K562 (cell line): Measurements from ENCODE around the gene AMZ1. TPM values are rescaled to one million over a fixed set of nuclear protein-coding genes. Genes with fewer than 3 reads are reported as not detected.
A peak's percentile ranks its signal among the peaks of the same experiment; 100 is the strongest.

Source experiments
- DDX20 ChIP-seq: fragments of 450-650 bp; IDR thresholded peaks from 2 replicates; pipeline ENCODE4 v1.6.1; 2016; ENCODE audit warnings: missing genetic modification characterization, low read depth, mild to moderate bottlenecking, missing compliant biosample characterization, moderate library complexity
- ELF1 ChIP-seq: fragments of 200-800 bp; sonication (Bioruptor generic); IDR thresholded peaks from 2 replicates; pipeline ENCODE4 v1.6.1; 2016; ENCODE audit warnings: missing genetic modification characterization, missing compliant biosample characterization
- HDAC1 ChIP-seq, 2 experiments: fragments of 450-650 bp; IDR thresholded peaks; 2 replicates each; pipeline ENCODE4 v1.6.1; 2016 to 2017; ENCODE audit warnings: inconsistent platforms in 1 of 2, mild to moderate bottlenecking in 1 of 2, moderate library complexity in 1 of 2
- HLTF ChIP-seq: fragments of 450-650 bp; IDR thresholded peaks from 2 replicates; pipeline ENCODE4 v1.6.1; 2016
- KDM5B ChIP-seq: fragments of 200-600 bp; sonication (generic); IDR thresholded peaks from 2 replicates; pipeline ENCODE4 v1.6.1; 2012; ENCODE audit warnings: low read depth, mild to moderate bottlenecking, moderate library complexity, low read length, control low read depth, inconsistent platforms; ENCODE audit not compliant: insufficient replicate concordance
- L3MBTL2 ChIP-seq: fragments of 450-650 bp; IDR thresholded peaks from 2 replicates; pipeline ENCODE4 v1.6.1; 2016; ENCODE audit warnings: mild to moderate bottlenecking, moderate library complexity
- NELFE ChIP-seq: IDR thresholded peaks from 2 replicates; pipeline ENCODE4 v1.6.1; 2011; ENCODE audit warnings: mild to moderate bottlenecking; ENCODE audit not compliant: insufficient read depth, insufficient read length
- POLR2B ChIP-seq: fragments of 450-650 bp; IDR thresholded peaks from 2 replicates; pipeline ENCODE4 v1.6.1; 2018; ENCODE audit warnings: low read depth; ENCODE audit not compliant: partially characterized antibody
- RAD21 ChIP-seq, 2 experiments: fragments of 250-450 bp in 1 of 2; fragments of 450-650 bp in 1 of 2; sonication (Bioruptor Pico) in 1 of 2; formaldehyde crosslinking in 1 of 2; IDR thresholded peaks in 1 of 2; conservative IDR thresholded peaks in 1 of 2; 2 replicates each; pipeline versions ENCODE4 v1.4.0 to v1.8.0; 2020 to 2022; ENCODE audit warnings: mild to moderate bottlenecking in 2 of 2, moderate library complexity in 1 of 2
- RB1 ChIP-seq: fragments of 450-650 bp; IDR thresholded peaks from 2 replicates; pipeline ENCODE4 v1.6.1; 2017; ENCODE audit warnings: low read depth, mild to moderate bottlenecking
- RBM39 ChIP-seq: fragments of 200-400 bp; formaldehyde crosslinking; optimal IDR thresholded peaks from 2 replicates; pipeline ENCODE3; 2018; ENCODE audit warnings: low read depth, low read length
- SREBF2 ChIP-seq: sonication (generic); formaldehyde crosslinking; IDR thresholded peaks from 2 replicates; pipeline ENCODE4 v1.4.0; 2020; ENCODE audit warnings: mild to moderate bottlenecking, missing genetic modification reagents
- TFAM ChIP-seq: fragments of 250-450 bp; sonication (Bioruptor Pico); conservative IDR thresholded peaks from 2 replicates; pipeline ENCODE4 v1.5.0; 2021; ENCODE audit warnings: mild to moderate bottlenecking, moderate library complexity
- ZNF133 ChIP-seq: fragments of 250-450 bp; sonication (Bioruptor Pico); IDR thresholded peaks from 2 replicates; pipeline ENCODE4 v1.4.0; 2020; ENCODE audit warnings: mild to moderate bottlenecking
- ZNF165 ChIP-seq: fragments of 250-450 bp; sonication (Bioruptor Pico); IDR thresholded peaks from 2 replicates; pipeline ENCODE4 v1.4.0; 2020; ENCODE audit warnings: borderline replicate concordance
- ZNF445 ChIP-seq: fragments of 250-450 bp; sonication (Bioruptor Pico); IDR thresholded peaks from 2 replicates; pipeline ENCODE4 v1.4.0; 2020; ENCODE audit warnings: low read depth, mild to moderate bottlenecking, moderate library complexity
- ZNF766 ChIP-seq: fragments of 200-800 bp; sonication (Bioruptor generic); conservative IDR thresholded peaks from 2 replicates; pipeline ENCODE4 v1.6.1; 2016; ENCODE audit warnings: missing genetic modification characterization, missing compliant biosample characterization
- polyA plus RNA-seq, 8 experiments: library from polyadenylated mRNA; depleted of rRNA in 4 of 8; stranded (reverse) in 5 of 8; unstranded in 3 of 8; fragments of >200 nt; fragmentation: Nextera tagmentation in 2 of 8; fragmentation: Illumina TruSeq in 1 of 8; extraction: Ambion mirVana in 2 of 8; extraction: Trizol in 1 of 8; gene quantifications; 2 replicates each; pipeline versions ENCODE4 v1.2.1 to v1.2.3, GENCODE V29; 2011 to 2014; ENCODE audit warnings: inconsistent platforms in 1 of 8, missing spikeins in 1 of 8
- total RNA-seq, 7 experiments: library from RNA; depleted of rRNA in 6 of 7; stranded (reverse); fragments of >200 nt in 6 of 7; fragmentation: Illumina TruSeq in 2 of 7; extraction: Trizol in 2 of 7; gene quantifications; 2 replicates each; pipeline versions ENCODE4 v1.2.1 to v1.2.3, GENCODE V29; 2011 to 2021; ENCODE audit warnings: low replicate concordance in 1 of 7
- TF ChIP-seq, protein P1 (sequence below): fragments of 250-450 bp; sonication (Bioruptor Pico); IDR thresholded peaks from 2 replicates; pipeline ENCODE4 v1.8.0; 2022; ENCODE audit warnings: moderate library complexity, mild to moderate bottlenecking, inconsistent platforms
- TF ChIP-seq, protein P2 (sequence below): sonication (generic); formaldehyde crosslinking; IDR thresholded peaks from 2 replicates; pipeline ENCODE4 v1.5.0; 2020; ENCODE audit warnings: missing genetic modification reagents
- TF ChIP-seq, protein P3 (sequence below), 2 experiments: fragments of 450-650 bp; IDR thresholded peaks; 2 replicates each; pipeline ENCODE4 v1.6.1; 2016
- TF ChIP-seq, protein P4 (sequence below), 3 experiments: IDR thresholded peaks in 2 of 3; conservative IDR thresholded peaks in 1 of 3; 2 replicates each; pipeline ENCODE4 v1.5.1; 2011 to 2012; ENCODE audit warnings: low read length in 3 of 3, mild to moderate bottlenecking in 3 of 3, control low read depth in 2 of 3, improper control_type of control experiment in 1 of 3, inconsistent platforms in 1 of 3, low read depth in 1 of 3, mixed read lengths in 1 of 3, moderate library complexity in 1 of 3; ENCODE audit not compliant: insufficient read depth in 2 of 3

The AMZ1 gene
- total and polyA plus RNA-seq, 9 of the 15 experiments (the other 6 are each of a cell fraction or from before 2014, with no cell fraction given), result not detected

DNA sequence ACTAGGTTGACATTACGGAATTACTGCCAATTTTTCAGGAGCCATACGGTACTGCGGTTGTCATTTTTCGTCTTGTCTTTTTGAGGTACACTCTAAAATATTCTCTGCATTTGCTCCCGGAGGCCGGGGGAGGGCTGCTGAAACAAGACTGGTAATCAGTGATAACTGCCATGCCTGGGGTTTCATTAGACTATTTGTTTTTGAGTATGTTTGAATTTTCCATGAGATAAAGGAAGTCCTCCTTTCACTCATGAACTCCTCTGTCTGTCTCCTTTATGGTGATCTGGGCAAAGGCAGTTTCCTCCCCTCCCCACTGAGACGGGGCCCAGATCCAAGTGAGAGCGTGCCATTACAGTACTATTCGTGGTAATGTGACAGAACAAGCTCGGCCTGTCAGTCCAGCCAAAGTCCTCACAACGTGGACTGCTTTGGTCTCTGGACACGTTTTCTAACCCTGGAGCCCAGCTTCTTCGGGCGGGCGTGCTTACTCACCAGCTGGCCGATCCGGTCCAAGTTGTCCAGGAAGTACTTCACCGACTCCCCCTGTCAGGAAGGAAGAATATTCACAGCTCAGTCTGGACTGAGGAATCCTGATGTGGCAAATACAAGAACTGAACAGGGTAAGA, 45.1 kb downstream of the AMZ1 start (continued):
- TF ChIP-seq, protein P1, sequence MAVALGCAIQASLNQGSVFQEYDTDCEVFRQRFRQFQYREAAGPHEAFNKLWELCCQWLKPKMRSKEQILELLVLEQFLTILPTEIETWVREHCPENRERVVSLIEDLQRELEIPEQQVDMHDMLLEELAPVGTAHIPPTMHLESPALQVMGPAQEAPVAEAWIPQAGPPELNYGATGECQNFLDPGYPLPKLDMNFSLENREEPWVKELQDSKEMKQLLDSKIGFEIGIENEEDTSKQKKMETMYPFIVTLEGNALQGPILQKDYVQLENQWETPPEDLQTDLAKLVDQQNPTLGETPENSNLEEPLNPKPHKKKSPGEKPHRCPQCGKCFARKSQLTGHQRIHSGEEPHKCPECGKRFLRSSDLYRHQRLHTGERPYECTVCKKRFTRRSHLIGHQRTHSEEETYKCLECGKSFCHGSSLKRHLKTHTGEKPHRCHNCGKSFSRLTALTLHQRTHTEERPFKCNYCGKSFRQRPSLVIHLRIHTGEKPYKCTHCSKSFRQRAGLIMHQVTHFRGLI, result no peak
- TF ChIP-seq, protein P2, sequence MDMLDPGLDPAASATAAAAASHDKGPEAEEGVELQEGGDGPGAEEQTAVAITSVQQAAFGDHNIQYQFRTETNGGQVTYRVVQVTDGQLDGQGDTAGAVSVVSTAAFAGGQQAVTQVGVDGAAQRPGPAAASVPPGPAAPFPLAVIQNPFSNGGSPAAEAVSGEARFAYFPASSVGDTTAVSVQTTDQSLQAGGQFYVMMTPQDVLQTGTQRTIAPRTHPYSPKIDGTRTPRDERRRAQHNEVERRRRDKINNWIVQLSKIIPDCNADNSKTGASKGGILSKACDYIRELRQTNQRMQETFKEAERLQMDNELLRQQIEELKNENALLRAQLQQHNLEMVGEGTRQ (CRISPR knock-in tag), result no peak
- TF ChIP-seq KDM5B (peak; percentile 48), RB1 (peak; percentile 27; the same call in 1 of the 2 replicates), POLR2B (no peak), RAD21 (CRISPR knock-in tag; conservative IDR thresholded peaks at IDR 0.05 in 1 of 2, IDR thresholded peaks at IDR 0.05 in 1 of 2) (peak in 1 of 2 experiments; percentile 16; a peak in 1 of 4 replicates), ELF1 (tag) (peak; percentile 69), ZNF766 (CRISPR knock-in tag) (peak; percentile 79), HDAC1 (IDR thresholded peaks at IDR 0.05) (peak in 1 of 2 experiments; percentile 74; a peak in 2 of 4 replicates), ZNF133 (no peak), NELFE (no peak), DDX20 (tag) (no peak), ZNF165 (CRISPR knock-in tag) (no peak), L3MBTL2 (peak; percentile 84), TFAM (CRISPR knock-in tag) (no peak), ZNF445 (CRISPR knock-in tag) (no peak), SREBF2 (CRISPR knock-in tag) (no peak), HLTF (no peak), RBM39 (no peak)
- TF ChIP-seq, protein P3, sequence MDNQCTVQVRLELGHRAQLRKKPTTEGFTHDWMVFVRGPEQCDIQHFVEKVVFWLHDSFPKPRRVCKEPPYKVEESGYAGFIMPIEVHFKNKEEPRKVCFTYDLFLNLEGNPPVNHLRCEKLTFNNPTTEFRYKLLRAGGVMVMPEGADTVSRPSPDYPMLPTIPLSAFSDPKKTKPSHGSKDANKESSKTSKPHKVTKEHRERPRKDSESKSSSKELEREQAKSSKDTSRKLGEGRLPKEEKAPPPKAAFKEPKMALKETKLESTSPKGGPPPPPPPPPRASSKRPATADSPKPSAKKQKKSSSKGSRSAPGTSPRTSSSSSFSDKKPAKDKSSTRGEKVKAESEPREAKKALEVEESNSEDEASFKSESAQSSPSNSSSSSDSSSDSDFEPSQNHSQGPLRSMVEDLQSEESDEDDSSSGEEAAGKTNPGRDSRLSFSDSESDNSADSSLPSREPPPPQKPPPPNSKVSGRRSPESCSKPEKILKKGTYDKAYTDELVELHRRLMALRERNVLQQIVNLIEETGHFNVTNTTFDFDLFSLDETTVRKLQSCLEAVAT (IDR thresholded peaks at IDR 0.05), result no peak
- TF ChIP-seq, protein P4, sequence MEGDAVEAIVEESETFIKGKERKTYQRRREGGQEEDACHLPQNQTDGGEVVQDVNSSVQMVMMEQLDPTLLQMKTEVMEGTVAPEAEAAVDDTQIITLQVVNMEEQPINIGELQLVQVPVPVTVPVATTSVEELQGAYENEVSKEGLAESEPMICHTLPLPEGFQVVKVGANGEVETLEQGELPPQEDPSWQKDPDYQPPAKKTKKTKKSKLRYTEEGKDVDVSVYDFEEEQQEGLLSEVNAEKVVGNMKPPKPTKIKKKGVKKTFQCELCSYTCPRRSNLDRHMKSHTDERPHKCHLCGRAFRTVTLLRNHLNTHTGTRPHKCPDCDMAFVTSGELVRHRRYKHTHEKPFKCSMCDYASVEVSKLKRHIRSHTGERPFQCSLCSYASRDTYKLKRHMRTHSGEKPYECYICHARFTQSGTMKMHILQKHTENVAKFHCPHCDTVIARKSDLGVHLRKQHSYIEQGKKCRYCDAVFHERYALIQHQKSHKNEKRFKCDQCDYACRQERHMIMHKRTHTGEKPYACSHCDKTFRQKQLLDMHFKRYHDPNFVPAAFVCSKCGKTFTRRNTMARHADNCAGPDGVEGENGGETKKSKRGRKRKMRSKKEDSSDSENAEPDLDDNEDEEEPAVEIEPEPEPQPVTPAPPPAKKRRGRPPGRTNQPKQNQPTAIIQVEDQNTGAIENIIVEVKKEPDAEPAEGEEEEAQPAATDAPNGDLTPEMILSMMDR (IDR thresholded peaks at IDR 0.05 in 2 of 3, conservative IDR thresholded peaks at IDR 0.05 in 1 of 3; ENCODE audit: insufficient read depth in 2 of 3, low read depth in 1 of 3, low read length in 3 of 3), result peak in 2 of 3 experiments; percentile 15 to 22; a peak in 2 of 6 replicates
